IMR-90 (cell line): ENCODE measurements around the gene KCNIP1. TPM values are rescaled to one million over a fixed set of nuclear protein-coding genes. Genes with fewer than 3 reads are reported as not detected.

Experiments used
- ATAC-seq: fragments of 200-7000 bp; cut with Tn5 transposase; 2 replicates; pipeline ENCODE4 v1.9.1; 2020; ENCODE audit warnings: low read depth, mild to moderate bottlenecking, moderate library complexity
- BruUV-seq: library from RNA; stranded (reverse); fragments of 400-500 nt; replicated peaks from 2 replicates; lab custom pipeline; 2021; lab: Mats Ljungman, UMichigan
- CTCF ChIA-PET: fragments of 300-600 bp; formaldehyde crosslinking; extraction: SDS; loops from one replicate; lab custom pipeline; 2021; ENCODE audit warnings: antibody characterized with exemption; lab: Yijun Ruan, JAX
- POLR2A ChIA-PET: fragments of 300-600 bp; sonication (Branson Sonifier 250); formaldehyde crosslinking; loops from one replicate; lab custom pipeline; 2022; ENCODE audit warnings: antibody characterized with exemption; ENCODE audit not compliant: unreplicated experiment; lab: Charles Lee
- DNase-seq: peaks from one replicate; pipeline ENCODE4 v3.0.0; 2013
- H2AFZ ChIP-seq: replicated peaks from 2 replicates; pipeline ENCODE3; 2013; ENCODE audit warnings: low read length, mild to moderate bottlenecking; ENCODE audit not compliant: poor library complexity
- H2AK5ac ChIP-seq: 2 replicates; pipeline ENCODE4 v1.6.1; 2013; ENCODE audit warnings: low read depth, low read length, inconsistent platforms
- H2AK9ac ChIP-seq: replicated peaks from 2 replicates; pipeline ENCODE3; 2013; ENCODE audit warnings: mild to moderate bottlenecking, low read depth, low read length, moderate library complexity; ENCODE audit not compliant: poor library complexity
- H2BK120ac ChIP-seq: 2 replicates; pipeline ENCODE4 v1.6.1; 2013; ENCODE audit warnings: low read depth, low read length, inconsistent platforms
- H2BK15ac ChIP-seq: 3 replicates; pipeline ENCODE4 v1.6.1; 2013; ENCODE audit warnings: low read depth, low read length, inconsistent platforms
- H2BK20ac ChIP-seq: 2 replicates; pipeline ENCODE4 v1.6.1; 2013; ENCODE audit warnings: low read depth, mild to moderate bottlenecking, inconsistent platforms, low read length, moderate library complexity
- H2BK5ac ChIP-seq: 2 replicates; pipeline ENCODE4 v1.6.1; 2013; ENCODE audit warnings: mild to moderate bottlenecking, low read depth, low read length, inconsistent platforms; ENCODE audit not compliant: poor library complexity, severe bottlenecking
- H3K14ac ChIP-seq: replicated peaks from 2 replicates; pipeline ENCODE4 v1.6.1; 2013; ENCODE audit warnings: low read depth, low read length, inconsistent platforms
- H3K18ac ChIP-seq: 2 replicates; pipeline ENCODE4 v1.6.1; 2013; ENCODE audit warnings: low read depth, low read length, control low read depth
- H3K23ac ChIP-seq: 2 replicates; pipeline ENCODE4 v1.6.1; 2013; ENCODE audit warnings: low read depth, low read length, inconsistent platforms
- H3K27ac ChIP-seq: 2 replicates; pipeline ENCODE4 v1.5.1; 2013; ENCODE audit warnings: mild to moderate bottlenecking, control low read depth, low read length; ENCODE audit not compliant: insufficient read depth
- H3K27me3 ChIP-seq: 2 replicates; pipeline ENCODE4 v1.6.1; 2013; ENCODE audit warnings: low read length; ENCODE audit not compliant: control insufficient read depth, insufficient read depth
- H3K36me3 ChIP-seq: 2 replicates; pipeline ENCODE4 v1.6.1; 2013; ENCODE audit warnings: low read length, mixed read lengths; ENCODE audit not compliant: control insufficient read depth, insufficient read depth
- H3K4ac ChIP-seq: 2 replicates; pipeline ENCODE4 v1.6.1; 2013; ENCODE audit warnings: low read depth, low read length, inconsistent platforms
- H3K4me1 ChIP-seq: 2 replicates; pipeline ENCODE4 v1.6.1; 2013; ENCODE audit warnings: low read length, mixed read lengths; ENCODE audit not compliant: control insufficient read depth, insufficient read depth
- H3K4me2 ChIP-seq: 2 replicates; pipeline ENCODE4 v1.6.1; 2013; ENCODE audit warnings: low read depth, mild to moderate bottlenecking, control low read depth, low read length, moderate library complexity
- H3K4me3 ChIP-seq: 2 replicates; pipeline ENCODE4 v1.5.1; 2013; ENCODE audit warnings: low read depth, mild to moderate bottlenecking, control low read depth, low read length, moderate library complexity; ENCODE audit not compliant: insufficient read depth
- H3K56ac ChIP-seq: 2 replicates; pipeline ENCODE4 v1.6.1; 2013; ENCODE audit warnings: low read length, inconsistent platforms; ENCODE audit not compliant: insufficient read depth; ENCODE audit errors: extremely low read depth
- H3K79me1 ChIP-seq, 2 experiments: 2 replicates each; pipeline ENCODE4 v1.6.1; 2013; ENCODE audit warnings: low read length in 2 of 2, inconsistent platforms in 1 of 2, low read depth in 1 of 2
- H3K9ac ChIP-seq: 2 replicates; pipeline ENCODE4 v1.6.1; 2013; ENCODE audit warnings: low read depth, low read length, control low read depth
- H3K9me1 ChIP-seq: 2 replicates; pipeline ENCODE4 v1.6.1; 2013; ENCODE audit warnings: low read length, inconsistent platforms; ENCODE audit not compliant: insufficient read depth
- H3K9me3 ChIP-seq: 2 replicates; pipeline ENCODE4 v1.6.1; 2013; ENCODE audit warnings: low read length; ENCODE audit not compliant: control insufficient read depth, insufficient read depth
- H4K20me1 ChIP-seq: 2 replicates; pipeline ENCODE4 v1.6.1; 2013; ENCODE audit warnings: low read length, inconsistent platforms; ENCODE audit not compliant: insufficient read depth
- H4K5ac ChIP-seq: 2 replicates; pipeline ENCODE4 v1.6.1; 2013; ENCODE audit warnings: mild to moderate bottlenecking, low read depth, low read length, control low read depth
- H4K8ac ChIP-seq, 2 experiments: 2 replicates each; pipeline ENCODE4 v1.6.1; 2013; ENCODE audit warnings: low read depth in 2 of 2, low read length in 2 of 2, control low read depth in 1 of 2, inconsistent platforms in 1 of 2
- H4K91ac ChIP-seq: 2 replicates; pipeline ENCODE4 v1.6.1; 2013; ENCODE audit warnings: low read depth, low read length, inconsistent platforms; ENCODE audit not compliant: insufficient read depth
- BHLHE40 ChIP-seq: fragments of 150-350 bp; IDR thresholded peaks from 2 replicates; pipeline ENCODE4 v1.6.1; 2016; ENCODE audit warnings: mild to moderate bottlenecking, low read depth, low read length
- CEBPB ChIP-seq: IDR thresholded peaks from 2 replicates; pipeline ENCODE4 v1.6.1; 2012; ENCODE audit warnings: low read depth, low read length, improper control_type of control experiment
- CTCF ChIP-seq: conservative IDR thresholded peaks from 2 replicates; pipeline ENCODE4 v1.5.1; 2012; ENCODE audit warnings: mild to moderate bottlenecking, low read depth, low read length, improper control_type of control experiment
- FOS ChIP-seq: fragments of 150-350 bp; IDR thresholded peaks from 2 replicates; pipeline ENCODE4 v1.6.1; 2016; ENCODE audit warnings: low read depth, low read length
- NFE2L2 ChIP-seq: fragments of 150-350 bp; IDR thresholded peaks from 2 replicates; pipeline ENCODE4 v1.6.1; 2016; ENCODE audit warnings: low read depth, mild to moderate bottlenecking, low read length
- RAD21 ChIP-seq: IDR thresholded peaks from 2 replicates; pipeline ENCODE4 v1.6.1; 2012; ENCODE audit warnings: low read length, improper control_type of control experiment
- RCOR1 ChIP-seq: IDR thresholded peaks from 2 replicates; pipeline ENCODE4 v1.6.1; 2012; ENCODE audit warnings: mild to moderate bottlenecking, low read length, improper control_type of control experiment; ENCODE audit not compliant: insufficient replicate concordance
- SMC3 ChIP-seq: fragments of 150-350 bp; IDR thresholded peaks from 2 replicates; pipeline ENCODE4 v1.6.1; 2016; ENCODE audit warnings: low read depth, mild to moderate bottlenecking, antibody characterized with exemption, low read length, moderate library complexity
- WGBS, 2 experiments: methylation state at CpG; one replicate each; pipeline versions ENCODE4 v1.1.5 to v1.1.7; 2013; ENCODE audit warnings: missing lambda C conversion rate in 2 of 2; ENCODE audit not compliant: insufficient read length in 1 of 2; ENCODE audit errors: extremely low coverage in 2 of 2; 5-methylcytosine and 5-hydroxymethylcytosine counted together
- dilution Hi-C: fragments of 300-500 bp; cut with HindIII; formaldehyde crosslinking; loops from one replicate; pipeline ENCODE4 v1.14.3; 2018; ENCODE audit warnings: low sequenced_read_pairs; ENCODE audit not compliant: unreplicated experiment
- in situ Hi-C: fragments of 300-500 bp; cut with MboI; formaldehyde crosslinking; loops from 3 replicates; pipeline ENCODE4 v1.14.3; 2019; ENCODE audit warnings: low sequenced_read_pairs, inconsistent platforms, mixed read lengths
- intact Hi-C: fragments of 100-400 bp; cut with micrococcal nuclease; formaldehyde crosslinking; loops from 2 replicates; pipeline ENCODE4 v1.10.0; 2022
- polyA plus RNA-seq, 3 experiments: library from polyadenylated mRNA; depleted of rRNA; stranded (reverse); fragments of >200 nt; gene quantifications; 2 replicates each; pipeline ENCODE4 v1.2.3, GENCODE V29; 2012; ENCODE audit warnings: low replicate concordance in 1 of 3
- total RNA-seq: library from RNA; depleted of rRNA; stranded (reverse); fragments of >200 nt; gene quantifications from 2 replicates; pipeline ENCODE4 v1.2.3, GENCODE V29; 2012

KCNIP1 gene
- total and polyA plus RNA-seq, 2 of the 4 experiments (the other 2 are of a cell fraction) = not detected

- Histone ChIP-seq H3K9me3 (no peaks in the 10 kb centered on the region), H2BK15ac (no peak overlapping the region), H2BK5ac (no peak overlapping the region), H2AK5ac (no peak overlapping the region), H4K20me1 (no peaks in the 10 kb centered on the region), H3K9ac (no peak overlapping the region), H2BK120ac (no peak overlapping the region), H2AFZ (no peak overlapping the region), H3K23ac (no peak overlapping the region), H2BK20ac (no peak overlapping the region), H3K14ac (no peak overlapping the region), H3K56ac (no peak overlapping the region), H4K5ac (no peak overlapping the region), H3K4ac (no peak overlapping the region), H3K36me3 (no peaks in the 10 kb centered on the region), H3K27ac (no peak overlapping the region), H3K4me2 (no peak overlapping the region), H3K4me1 (no peaks in the 10 kb centered on the region), H3K4me3 (no peak overlapping the region), H2AK9ac (no peak overlapping the region), H3K79me1 (no peaks in the 10 kb centered on the region), H3K9me1 (no peaks in the 10 kb centered on the region), H4K91ac (no peak overlapping the region), H4K8ac (no peak overlapping the region), H3K27me3 (no peaks in the 10 kb centered on the region; the same call in 1 of the 2 replicates), H3K18ac (no peak overlapping the region)
- no peak for ATAC-seq
- intact Hi-C loops = no loop called here
- no TSS peak for BruUV-seq
- no CpG with 5 or more reads among the region's 3 CpGs for WGBS, 2 experiments
- POLR2A ChIA-PET = no interaction called here
- DNase-seq = no peak
- dilution Hi-C loops = no loop called here
- in situ Hi-C loops = no loop called here
- TF ChIP-seq CTCF (no peak), CEBPB (no peak), SMC3 (no peak), RCOR1 (no peak), BHLHE40 (no peak), NFE2L2 (no peak), FOS (no peak), RAD21 (no peak)
- CTCF ChIA-PET = no interaction called here
Measured at GRCh38 chr5:170565072-170565471, 61.3 kb downstream of the KCNIP1 start.
